Left ventricle myocardium inferior (tissue), 1 donor: ENCODE measurements around the gene LDLRAD4. TPM values are rescaled to one million over a fixed set of nuclear protein-coding genes. Genes with fewer than 3 reads are reported as not detected.

Source experiments
- DNase-seq: peaks from one replicate; pipeline ENCODE4 v3.0.0-alpha.2; 2020
- H3K27ac ChIP-seq: fragments of 200-600 bp; replicated peaks from 2 replicates; pipeline ENCODE4 v1.8.0; 2021
- H3K27me3 ChIP-seq: fragments of 200-600 bp; 2 replicates; pipeline ENCODE4 v1.8.0; 2021; ENCODE audit warnings: low read depth
- H3K36me3 ChIP-seq: fragments of 200-600 bp; 2 replicates; pipeline ENCODE4 v1.8.0; 2021
- H3K4me1 ChIP-seq: fragments of 200-600 bp; 2 replicates; pipeline ENCODE4 v1.8.0; 2021
- H3K4me3 ChIP-seq: fragments of 200-600 bp; 2 replicates; pipeline ENCODE4 v1.8.0; 2021; ENCODE audit warnings: mild to moderate bottlenecking, moderate library complexity
- H3K9me3 ChIP-seq: fragments of 200-600 bp; replicated peaks from 2 replicates; pipeline ENCODE4 v1.8.0; 2021
- CTCF ChIP-seq: fragments of 200-600 bp; IDR thresholded peaks from 2 replicates; pipeline ENCODE4 v1.8.0; 2021; ENCODE audit warnings: antibody characterized with exemption, mild to moderate bottlenecking, borderline replicate concordance
- intact Hi-C: fragments of 100-400 bp; cut with micrococcal nuclease; formaldehyde crosslinking; loops from one replicate; pipeline ENCODE4 v1.11.0; 2022
- total RNA-seq: library from RNA; stranded (reverse); fragmentation: NEBNext Ultra II Directional; extraction: Animal tissue kit (Norgen Biotek cat#: 25700); gene quantifications from one replicate; pipeline ENCODE4 v1.2.1, GENCODE V29; 2021
- donor health status: DM: no; HTN: yes; CAD: no; lungs with severe emphysema.

Gene LDLRAD4
- total RNA-seq, 1 donor from 2014 or later = 43.3 TPM

DNA sequence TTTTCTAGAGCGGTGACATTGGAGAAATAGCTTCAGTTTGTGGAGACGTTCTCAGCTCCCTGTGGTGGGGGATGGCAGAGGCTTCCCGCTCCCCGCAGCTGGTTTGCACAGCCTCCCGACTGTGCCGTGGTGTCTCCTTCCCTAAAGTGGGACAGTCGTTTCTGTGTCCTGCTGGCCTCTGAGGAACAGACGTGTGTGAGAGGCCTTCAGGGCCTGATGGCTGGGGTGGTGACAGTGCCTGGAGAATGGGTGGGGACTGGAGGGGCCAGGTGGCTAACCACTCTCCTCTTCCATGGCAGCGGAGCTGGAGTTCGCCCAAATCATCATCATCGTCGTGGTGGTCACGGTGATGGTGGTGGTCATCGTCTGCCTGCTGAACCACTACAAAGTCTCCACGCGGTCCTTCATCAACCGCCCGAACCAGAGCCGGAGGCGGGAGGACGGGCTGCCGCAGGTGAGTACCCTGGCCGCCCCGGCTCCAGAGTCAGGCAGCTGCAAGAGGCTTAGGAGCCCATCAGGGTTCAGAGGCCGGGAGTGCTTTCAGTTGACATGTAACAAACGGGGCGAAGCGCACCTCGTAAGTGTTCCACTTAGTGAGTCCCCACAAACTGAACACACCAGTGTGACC, 402.4 kb downstream of the LDLRAD4 start:
- H3K4me1 ChIP-seq = peaks cover 21% of the 10 kb centered on the region
- no peak overlapping the region for H3K4me3 ChIP-seq
- intact Hi-C loops = no loop called here
- H3K36me3 ChIP-seq = peaks cover 4% of the 10 kb centered on the region
- no peaks in the 10 kb centered on the region for H3K9me3 ChIP-seq
- H3K27me3 ChIP-seq = no peaks in the 10 kb centered on the region
- no peak for DNase-seq
- TF ChIP-seq CTCF = no peak
- H3K27ac ChIP-seq = no peak overlapping the region

GRCh38 chr18:13621446-13621849, 402.9 kb downstream of the LDLRAD4 start:
- Histone ChIP-seq H3K27me3 (no peaks in the 10 kb centered on the region), H3K9me3 (no peaks in the 10 kb centered on the region), H3K27ac (no peak overlapping the region), H3K36me3 (peaks cover 4% of the 10 kb centered on the region), H3K4me3 (no peak overlapping the region), H3K4me1 (peaks cover 21% of the 10 kb centered on the region)
- no peak for DNase-seq
- intact Hi-C loops = no loop called here
- no peak for TF ChIP-seq CTCF

GRCh38 chr18:13621886-13622619, 403.5 kb downstream of the LDLRAD4 start:
- DNase-seq = no peak
- Histone ChIP-seq H3K27me3 (no peaks in the 10 kb centered on the region), H3K9me3 (no peaks in the 10 kb centered on the region), H3K4me3 (no peak overlapping the region), H3K36me3 (peaks cover 4% of the 10 kb centered on the region), H3K4me1 (peaks cover 21% of the 10 kb centered on the region), H3K27ac (no peak overlapping the region)
- no peak for TF ChIP-seq CTCF
- intact Hi-C loops = no loop called here

- Histone ChIP-seq H3K4me1 (peaks cover 21% of the 10 kb centered on the region), H3K27me3 (no peaks in the 10 kb centered on the region), H3K4me3 (no peak overlapping the region), H3K27ac (no peak overlapping the region), H3K9me3 (no peaks in the 10 kb centered on the region), H3K36me3 (peaks cover 4% of the 10 kb centered on the region)
- no peak for TF ChIP-seq CTCF
- DNase-seq = no peak
- intact Hi-C loops = no loop called here
These were observed 404.2 kb downstream of the LDLRAD4 start for GRCh38 chr18:13622751-13623150.

DNA sequence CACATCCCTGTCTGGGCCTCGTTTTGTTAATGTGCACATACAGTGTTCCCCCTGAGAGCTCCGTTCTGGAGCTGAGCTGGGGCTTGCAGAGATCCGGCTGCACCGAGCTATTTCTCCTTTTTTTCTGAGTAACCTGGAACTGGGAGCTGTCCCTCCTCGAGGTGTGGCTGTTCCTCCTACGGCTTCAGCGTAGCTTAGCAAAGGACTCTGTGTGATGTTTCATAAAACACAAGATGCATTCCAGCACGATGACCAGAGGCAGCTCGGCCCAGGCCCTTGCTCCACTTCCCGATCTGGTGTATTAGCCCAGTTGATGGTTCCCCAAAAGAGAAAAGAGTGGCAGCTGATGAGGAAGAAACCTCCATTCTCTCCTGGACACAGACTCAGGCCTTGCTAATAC, 404.8 kb downstream of the LDLRAD4 start:
- DNase-seq = no peak
- peaks cover 4% of the 10 kb centered on the region for H3K36me3 ChIP-seq
- intact Hi-C loops = no loop called here

More for the DNA sequence above, 404.8 kb downstream of the LDLRAD4 start:
- no peaks in the 10 kb centered on the region for H3K9me3 ChIP-seq
- no peak overlapping the region for H3K27ac ChIP-seq
- no peak for TF ChIP-seq CTCF
- H3K4me3 ChIP-seq = no peak overlapping the region
- H3K4me1 ChIP-seq = peaks cover 17% of the 10 kb centered on the region
- no peaks in the 10 kb centered on the region for H3K27me3 ChIP-seq
